AG04450 (cell line): Measurements from ENCODE around the gene DCDC1. TPM values are rescaled to one million over a fixed set of nuclear protein-coding genes. Genes with fewer than 3 reads are reported as not detected.

Source experiments
- CTCF ChIA-PET: fragments of 300-600, 350-600 bp; formaldehyde crosslinking; extraction: SDS; loops from one replicate; lab custom pipeline; 2022; ENCODE audit warnings: antibody characterized with exemption, inconsistent platforms; lab: Charles Lee
- POLR2A ChIA-PET: fragments of 350-600 bp; formaldehyde crosslinking; extraction: SDS; loops from one replicate; lab custom pipeline; 2021; ENCODE audit warnings: antibody characterized with exemption, inconsistent platforms; lab: Yijun Ruan, JAX
- DNase-seq: peaks from one replicate; pipeline ENCODE4 v3.0.0-alpha.2; 2011; ENCODE audit warnings: low read depth, low spot score
- H3K27ac ChIP-seq: one replicate; pipeline ENCODE4 v1.5.1; 2012; ENCODE audit warnings: low read depth, low read length, control low read depth
- H3K27me3 ChIP-seq: one replicate; pipeline ENCODE4 v1.6.0; 2012; ENCODE audit warnings: low read length; ENCODE audit not compliant: control insufficient read depth, insufficient read depth
- H3K4me3 ChIP-seq: 2 replicates; pipeline ENCODE4 v1.5.1; 2011; ENCODE audit warnings: mild to moderate bottlenecking, low read depth, low read length, control low read depth
- H3K9me3 ChIP-seq: 2 replicates; pipeline ENCODE4 v1.5.1; 2012; ENCODE audit warnings: low read length; ENCODE audit not compliant: control insufficient read depth, insufficient read depth
- CTCF ChIP-seq: IDR thresholded peaks from 2 replicates; pipeline ENCODE4 v1.5.1; 2011; ENCODE audit warnings: low read depth, low read length, control low read depth, inconsistent platforms
- polyA plus RNA-seq: library from polyadenylated mRNA; depleted of rRNA; stranded (reverse); fragments of >200 nt; gene quantifications from 2 replicates; pipeline ENCODE4 v1.2.3, GENCODE V29; 2011

Gene DCDC1
- polyA plus RNA-seq, 1 experiment = 0.02 TPM

- ChIA-PET CTCF (no interaction called here), POLR2A (no interaction called here)
- Histone ChIP-seq H3K27me3 (no peaks in the 10 kb centered on the region), H3K9me3 (no peaks in the 10 kb centered on the region), H3K27ac (no peak overlapping the region), H3K4me3 (no peak overlapping the region)
- no peak for DNase-seq
- no peak for TF ChIP-seq CTCF
These were observed 538.9 kb downstream of the DCDC1 start for GRCh38 chr11:30830681-30831080.

GRCh38 chr11:30826911-30827310 lies 542.6 kb downstream of the DCDC1 start:
- ChIA-PET POLR2A (no interaction called here), CTCF (no interaction called here)
- TF ChIP-seq CTCF = no peak
- Histone ChIP-seq H3K27ac (no peak overlapping the region), H3K9me3 (no peaks in the 10 kb centered on the region), H3K27me3 (no peaks in the 10 kb centered on the region), H3K4me3 (no peak overlapping the region)
- no peak for DNase-seq

GRCh38 chr11:30825723-30826122 lies 543.8 kb downstream of the DCDC1 start:
- no peaks in the 10 kb centered on the region for H3K9me3 ChIP-seq
- POLR2A ChIA-PET = no interaction called here
- no peak overlapping the region for H3K27ac ChIP-seq
- no peak for DNase-seq
- no peaks in the 10 kb centered on the region for H3K27me3 ChIP-seq
- CTCF ChIA-PET = no interaction called here
- no peak overlapping the region for H3K4me3 ChIP-seq
- no peak for TF ChIP-seq CTCF

- Histone ChIP-seq H3K27ac (no peak overlapping the region), H3K4me3 (no peak overlapping the region), H3K9me3 (no peaks in the 10 kb centered on the region), H3K27me3 (no peaks in the 10 kb centered on the region)
- ChIA-PET POLR2A (no interaction called here), CTCF (no interaction called here)
- no peak for DNase-seq
- no peak for TF ChIP-seq CTCF
These were observed 546.4 kb downstream of the DCDC1 start for GRCh38 chr11:30823119-30823518.

- H3K9me3 ChIP-seq = no peaks in the 10 kb centered on the region
- no peak overlapping the region for H3K4me3 ChIP-seq
- DNase-seq = no peak
- H3K27me3 ChIP-seq = no peaks in the 10 kb centered on the region
- no peak overlapping the region for H3K27ac ChIP-seq
- CTCF ChIA-PET = no interaction called here
- TF ChIP-seq CTCF = no peak
- POLR2A ChIA-PET = no interaction called here
These were observed 548.0 kb downstream of the DCDC1 start for GRCh38 chr11:30821438-30821965.
